HG03039 (cell line): Measurements from ENCODE around the gene SERPINE2.

Source experiments
- ATAC-seq: cut with Tn5 transposase; IDR thresholded peaks from one replicate; pipeline ENCODE4 v1.9.1; 2021; ENCODE audit warnings: mild to moderate bottlenecking, moderate library complexity; ENCODE audit not compliant: unreplicated experiment

SERPINE2 gene

GRCh38 chr2:223978451-223978850, 60.6 kb downstream of the SERPINE2 start:
- no peak for ATAC-seq

GRCh38 chr2:223976635-223977226, 62.4 kb downstream of the SERPINE2 start:
- no peak for ATAC-seq

DNA sequence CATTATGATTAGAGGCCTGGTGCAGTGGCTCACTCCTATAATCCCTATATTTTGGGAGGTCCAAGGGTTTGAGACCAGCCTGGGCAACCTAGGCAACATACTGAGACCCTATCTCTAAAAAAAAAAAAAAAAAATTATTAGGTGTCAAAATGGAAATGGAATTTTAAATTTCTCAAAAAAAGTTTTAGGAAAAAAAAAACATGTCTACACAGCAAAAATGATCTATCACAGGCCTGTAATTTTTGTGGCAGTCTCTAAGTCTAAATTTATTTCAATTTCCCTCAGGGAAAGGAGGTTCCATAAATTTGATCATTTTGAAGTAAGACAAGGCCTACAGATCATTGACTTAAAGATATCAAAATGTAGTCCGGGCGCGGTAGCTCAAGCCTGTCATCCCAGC, 65.5 kb downstream of the SERPINE2 start:
- ATAC-seq, result no peak

- no peak for ATAC-seq
These were observed 66.4 kb downstream of the SERPINE2 start for GRCh38 chr2:223972656-223973102.

- no peak for ATAC-seq
These were observed 67.4 kb downstream of the SERPINE2 start for GRCh38 chr2:223971731-223972130.

- ATAC-seq, result no peak
These were observed 68.5 kb downstream of the SERPINE2 start for GRCh38 chr2:223970343-223971128.

- ATAC-seq, result no peak
These were observed 69.2 kb downstream of the SERPINE2 start for GRCh38 chr2:223969856-223970255.

DNA sequence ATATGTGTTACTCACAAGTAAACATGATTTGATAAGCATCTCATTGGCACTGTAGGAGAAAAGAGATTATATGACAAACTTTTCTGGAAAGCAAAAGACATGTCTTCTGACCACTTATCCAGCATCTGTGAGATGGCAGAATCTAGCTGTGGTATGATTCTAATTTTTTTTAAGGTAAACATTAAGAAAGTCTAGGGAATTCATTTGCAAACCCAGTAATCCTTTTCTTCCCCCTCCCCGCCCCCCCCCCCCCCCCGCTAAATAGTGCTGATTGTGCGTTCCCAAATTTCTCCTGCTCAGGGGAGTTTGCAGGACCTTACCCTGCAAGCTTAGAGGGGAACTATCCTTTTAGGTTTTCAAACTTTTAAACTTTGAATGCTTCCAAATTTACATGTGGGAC, 69.8 kb downstream of the SERPINE2 start:
- ATAC-seq, result no peak

DNA sequence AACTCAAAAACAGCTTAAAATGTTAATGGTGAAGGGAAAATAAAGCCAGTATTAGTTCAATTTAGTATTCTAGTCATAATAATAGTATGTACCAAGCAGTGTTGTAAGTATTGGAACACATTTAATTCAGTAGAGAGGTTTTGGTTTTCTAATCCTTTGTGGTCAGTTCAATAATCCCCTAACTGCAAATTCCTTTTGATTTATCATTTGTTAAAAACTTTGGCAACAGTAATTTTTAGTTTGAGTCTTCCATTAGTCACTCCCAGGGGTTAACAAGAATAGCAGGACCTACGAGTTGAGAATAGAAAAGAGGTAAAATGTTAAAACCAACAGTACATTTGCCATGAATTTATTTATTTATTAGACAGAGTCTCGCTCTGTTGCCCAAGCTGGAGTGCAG, 71.1 kb downstream of the SERPINE2 start:
- no peak for ATAC-seq

GRCh38 chr2:223959688-223960087, 79.4 kb downstream of the SERPINE2 start:
- ATAC-seq, result no peak

GRCh38 chr2:223957092-223957851, 81.8 kb downstream of the SERPINE2 start, which contains the start of gene MRPL44:
Gene MRPL44 (plus strand): TSS chr2:223957463. CDS start chr2:223957473, 10 bp downstream.
- peak; percentile 88 for ATAC-seq

GRCh38 chr2:223956300-223956699, 82.8 kb downstream of the SERPINE2 start:
- ATAC-seq, result no peak

GRCh38 chr2:223954401-223954800, 84.7 kb downstream of the SERPINE2 start:
- no peak for ATAC-seq

GRCh38 chr2:223952280-223952968, 86.7 kb downstream of the SERPINE2 start:
- peak; percentile 42 for ATAC-seq

- no peak for ATAC-seq
These were observed 88.4 kb downstream of the SERPINE2 start for GRCh38 chr2:223950448-223951347.

DNA sequence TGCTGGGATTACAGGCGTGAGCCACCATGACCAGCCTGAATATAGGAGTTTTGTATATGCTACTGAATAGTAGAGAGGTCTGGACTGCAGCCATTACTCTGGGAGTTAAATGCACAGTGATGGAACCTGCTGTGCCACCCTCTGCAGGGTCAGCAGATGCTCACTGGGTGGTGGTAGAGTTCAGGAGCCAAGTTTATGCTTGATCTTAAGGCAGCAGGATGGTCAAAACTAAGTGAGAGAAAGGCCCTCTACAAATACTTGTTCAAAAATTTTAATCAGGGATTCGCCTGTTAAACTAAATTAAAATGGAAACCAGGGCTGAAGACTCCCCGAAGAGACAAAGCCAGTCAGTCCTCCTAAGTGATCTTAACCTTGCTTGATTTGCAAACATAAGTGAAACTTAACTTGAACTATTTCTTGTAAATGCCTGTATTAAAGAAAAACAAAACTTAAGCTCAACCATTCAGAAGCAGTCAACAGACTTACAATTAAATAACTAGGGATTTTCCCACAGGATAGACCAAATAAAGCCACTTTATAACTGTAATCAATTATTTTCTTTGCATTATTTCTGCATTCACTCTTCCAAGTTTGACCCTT, 89.7 kb downstream of the SERPINE2 start:
- ATAC-seq, result no peak

- ATAC-seq, result no peak
These were observed 91.3 kb downstream of the SERPINE2 start for GRCh38 chr2:223947711-223948205.

DNA sequence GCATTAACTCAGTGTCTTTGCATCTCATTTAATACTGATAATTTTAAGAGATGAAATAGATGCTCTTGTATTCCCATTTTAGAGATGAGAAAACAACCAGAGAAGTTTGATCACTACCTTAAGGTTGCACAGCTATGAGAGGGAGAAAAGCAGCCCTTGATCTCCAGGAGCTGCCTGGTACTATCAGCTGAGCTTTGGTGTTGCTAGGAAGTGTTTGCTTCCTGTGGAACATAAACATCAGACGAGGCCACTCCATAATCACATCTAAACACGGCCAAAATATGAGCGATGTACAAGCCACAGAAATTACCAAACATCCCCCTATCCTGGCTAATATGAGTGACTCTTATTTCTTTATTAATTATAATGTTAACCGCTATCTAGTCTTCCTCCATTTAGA, 93.3 kb downstream of the SERPINE2 start:
- no peak for ATAC-seq
